Natural killer cell (primary cell): Measurements from ENCODE around the gene CLDN11. TPM values are rescaled to one million over a fixed set of nuclear protein-coding genes. Genes with fewer than 3 reads are reported as not detected.

ENCODE experiments used
- ATAC-seq, 3 donors: fragments of 150-1000 bp in 2 of 3; fragments of 200-7000 bp in 1 of 3; cut with Tn5 transposase; 1 replicate in 1 of 3; 2 replicates in 2 of 3; pipeline ENCODE4 v1.10.0; 2021; ENCODE audit warnings: mild to moderate bottlenecking in 2 of 3, moderate library complexity in 2 of 3
- DNase-seq, 2 donors: peaks; one replicate each; pipeline versions ENCODE4 v3.0.0 to v3.0.0-alpha.2; 2013 to 2021; ENCODE audit warnings: mixed read lengths in 1 of 2
- H3K27ac ChIP-seq: one replicate; pipeline ENCODE4 v1.5.1; 2013; ENCODE audit warnings: mild to moderate bottlenecking, low read length
- H3K27me3 ChIP-seq: one replicate; pipeline ENCODE4 v1.6.1; 2013; ENCODE audit warnings: low read length; ENCODE audit not compliant: control insufficient read depth, insufficient read depth
- H3K36me3 ChIP-seq: one replicate; pipeline ENCODE4 v1.6.1; 2013; ENCODE audit warnings: low read length; ENCODE audit not compliant: control insufficient read depth, insufficient read depth
- H3K4me1 ChIP-seq: one replicate; pipeline ENCODE4 v1.6.1; 2013; ENCODE audit warnings: low read length; ENCODE audit not compliant: control insufficient read depth, insufficient read depth
- H3K4me3 ChIP-seq: one replicate; pipeline ENCODE4 v1.5.1; 2013; ENCODE audit warnings: low read length
- H3K9me3 ChIP-seq: one replicate; pipeline ENCODE4 v1.6.1; 2013; ENCODE audit warnings: low read length; ENCODE audit not compliant: control insufficient read depth, insufficient read depth
- H3K27ac Mint-ChIP-seq, 2 donors: one replicate each; pipeline ENCODE4 v1.8.0; 2022; ENCODE audit warnings: mild to moderate bottlenecking in 2 of 2, mixed read lengths in 2 of 2, moderate library complexity in 1 of 2
- H3K27me3 Mint-ChIP-seq, 2 donors: one replicate each; pipeline ENCODE4 v1.8.0; 2022; ENCODE audit warnings: low read depth in 2 of 2, mixed read lengths in 2 of 2
- H3K36me3 Mint-ChIP-seq: one replicate; pipeline ENCODE4 v1.8.0; 2022; ENCODE audit warnings: mixed read lengths
- H3K4me1 Mint-ChIP-seq, 2 donors: one replicate each; pipeline ENCODE4 v1.8.0; 2022; ENCODE audit warnings: mixed read lengths in 2 of 2
- H3K4me3 Mint-ChIP-seq: one replicate; pipeline ENCODE4 v1.8.0; 2022; ENCODE audit warnings: mild to moderate bottlenecking, moderate library complexity, mixed read lengths
- H3K9me3 Mint-ChIP-seq, 2 donors: one replicate each; pipeline ENCODE4 v1.8.0; 2022; ENCODE audit warnings: mixed read lengths in 2 of 2
- WGBS: methylation state at CpG from one replicate; pipeline ENCODE4 v1.1.7; 2013; ENCODE audit warnings: missing lambda C conversion rate; ENCODE audit not compliant: insufficient coverage; 5-methylcytosine and 5-hydroxymethylcytosine counted together
- intact Hi-C: fragments of 100-400 bp; cut with micrococcal nuclease; formaldehyde crosslinking; loops from one replicate; pipeline ENCODE4 v1.14.2; 2022
- total RNA-seq, 4 donors: library from RNA; stranded (reverse); fragments of 120-200 nt in 1 of 4; gene quantifications; one replicate each; pipeline versions ENCODE4 v1.2.3 to v1.2.4, GENCODE V29; 2013 to 2022
- TF ChIP-seq, protein P1 (sequence below): fragments of 200-600 bp; IDR thresholded peaks from one replicate; pipeline ENCODE4 v1.8.0; 2022; ENCODE audit warnings: antibody characterized with exemption

CLDN11 gene
- total RNA-seq, 3 donors from 2014 or later (not counting 1 experiment from before 2014, with no cell fraction given), result 0.39 TPM; not detected in 2

DNA sequence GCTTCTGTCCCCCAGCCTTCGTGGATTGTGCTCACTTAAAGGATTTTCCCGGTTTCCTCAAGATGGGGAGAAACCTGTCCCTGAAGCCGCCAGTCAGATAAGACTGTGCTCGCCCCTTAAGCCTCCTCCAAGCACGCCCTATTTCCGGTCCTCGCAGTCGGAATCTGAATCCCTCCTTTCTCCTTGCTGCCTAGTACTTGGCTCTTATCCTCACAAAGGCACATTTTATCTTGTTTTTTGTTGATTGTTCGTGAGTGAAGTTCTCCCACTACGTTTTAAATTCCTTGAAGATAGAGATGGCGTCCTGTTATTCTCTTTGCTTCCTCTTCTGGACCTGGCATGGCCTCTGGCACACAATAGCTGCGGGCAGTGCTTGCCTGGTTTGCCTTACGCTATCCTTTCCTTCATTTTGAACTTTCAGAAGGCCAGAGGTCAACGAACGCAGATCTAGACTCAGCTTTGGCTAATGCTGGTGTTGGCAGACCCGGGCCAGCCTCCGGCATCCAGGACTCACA lies 1.7 kb downstream of the CLDN11 start:
- no peak overlapping the region for H3K27ac ChIP-seq
- no peaks in the 10 kb centered on the region for H3K9me3 Mint-ChIP-seq
- TF ChIP-seq, protein P1, sequence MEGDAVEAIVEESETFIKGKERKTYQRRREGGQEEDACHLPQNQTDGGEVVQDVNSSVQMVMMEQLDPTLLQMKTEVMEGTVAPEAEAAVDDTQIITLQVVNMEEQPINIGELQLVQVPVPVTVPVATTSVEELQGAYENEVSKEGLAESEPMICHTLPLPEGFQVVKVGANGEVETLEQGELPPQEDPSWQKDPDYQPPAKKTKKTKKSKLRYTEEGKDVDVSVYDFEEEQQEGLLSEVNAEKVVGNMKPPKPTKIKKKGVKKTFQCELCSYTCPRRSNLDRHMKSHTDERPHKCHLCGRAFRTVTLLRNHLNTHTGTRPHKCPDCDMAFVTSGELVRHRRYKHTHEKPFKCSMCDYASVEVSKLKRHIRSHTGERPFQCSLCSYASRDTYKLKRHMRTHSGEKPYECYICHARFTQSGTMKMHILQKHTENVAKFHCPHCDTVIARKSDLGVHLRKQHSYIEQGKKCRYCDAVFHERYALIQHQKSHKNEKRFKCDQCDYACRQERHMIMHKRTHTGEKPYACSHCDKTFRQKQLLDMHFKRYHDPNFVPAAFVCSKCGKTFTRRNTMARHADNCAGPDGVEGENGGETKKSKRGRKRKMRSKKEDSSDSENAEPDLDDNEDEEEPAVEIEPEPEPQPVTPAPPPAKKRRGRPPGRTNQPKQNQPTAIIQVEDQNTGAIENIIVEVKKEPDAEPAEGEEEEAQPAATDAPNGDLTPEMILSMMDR, result no peak
- ATAC-seq (no peak), DNase-seq (no peak)
- no peak overlapping the region for H3K27ac Mint-ChIP-seq
- no peak overlapping the region for H3K4me3 ChIP-seq
- H3K4me3 Mint-ChIP-seq, result peak overlapping the region; percentile 26
- peaks cover 15% of the 10 kb centered on the region for H3K27me3 ChIP-seq
- intact Hi-C loops, result no loop called here
- peaks cover 32 to 38% of the 10 kb centered on the region in 2 donors for H3K27me3 Mint-ChIP-seq
- no peaks in the 10 kb centered on the region for H3K9me3 ChIP-seq
- H3K36me3 Mint-ChIP-seq, result no peaks in the 10 kb centered on the region
- peaks cover 5 to 15% of the 10 kb centered on the region in 2 donors for H3K4me1 Mint-ChIP-seq
- peaks cover 14% of the 10 kb centered on the region for H3K4me1 ChIP-seq
- H3K36me3 ChIP-seq, result no peaks in the 10 kb centered on the region
- 59% methylated on average over 17 of the region's 17 CpGs for WGBS

DNA sequence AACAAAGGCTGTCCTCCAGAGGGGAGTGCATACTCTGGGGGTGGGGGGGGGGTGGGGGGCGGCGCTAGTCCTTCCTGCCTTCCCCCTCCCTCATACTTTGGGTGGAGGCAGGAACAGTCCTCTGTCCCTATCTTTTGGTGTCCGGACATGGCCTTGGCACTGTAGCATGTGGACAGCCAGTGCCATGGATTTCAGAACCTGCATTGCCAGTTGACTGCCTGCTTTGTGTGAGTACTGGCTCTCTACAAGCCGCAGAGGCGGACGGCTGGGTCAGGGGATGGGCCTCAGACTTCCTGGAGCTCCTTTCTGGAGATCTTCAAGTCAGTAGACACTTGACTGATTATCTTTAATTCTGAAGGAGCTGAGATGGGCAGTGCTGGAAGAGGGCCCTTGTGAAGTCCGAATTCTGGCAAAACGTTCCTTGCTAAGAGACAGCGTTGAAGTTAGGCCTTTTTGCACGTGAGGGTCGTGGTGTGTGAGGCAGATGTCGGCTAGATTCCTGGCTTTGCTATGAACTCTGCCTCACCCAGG lies 2.5 kb downstream of the CLDN11 start:
- WGBS, result 89% methylated on average over 10 of the region's 12 CpGs
- Histone ChIP-seq H3K9me3 (no peaks in the 10 kb centered on the region), H3K4me3 (no peak overlapping the region), H3K27me3 (peaks cover 15% of the 10 kb centered on the region), H3K36me3 (no peaks in the 10 kb centered on the region), H3K27ac (no peak overlapping the region), H3K4me1 (peaks cover 14% of the 10 kb centered on the region)
- Mint-ChIP-seq H3K27me3 (peaks cover 29 to 40% of the 10 kb centered on the region in 2 donors), H3K27ac (no peak overlapping the region), H3K36me3 (no peaks in the 10 kb centered on the region), H3K4me3 (no peak overlapping the region), H3K9me3 (no peaks in the 10 kb centered on the region), H3K4me1 (peaks cover 9 to 19% of the 10 kb centered on the region in 2 donors)
- intact Hi-C loops, result no loop called here
- TF ChIP-seq, protein P1, result no peak
- DNase-seq, result no peak
- no peak for ATAC-seq

DNA sequence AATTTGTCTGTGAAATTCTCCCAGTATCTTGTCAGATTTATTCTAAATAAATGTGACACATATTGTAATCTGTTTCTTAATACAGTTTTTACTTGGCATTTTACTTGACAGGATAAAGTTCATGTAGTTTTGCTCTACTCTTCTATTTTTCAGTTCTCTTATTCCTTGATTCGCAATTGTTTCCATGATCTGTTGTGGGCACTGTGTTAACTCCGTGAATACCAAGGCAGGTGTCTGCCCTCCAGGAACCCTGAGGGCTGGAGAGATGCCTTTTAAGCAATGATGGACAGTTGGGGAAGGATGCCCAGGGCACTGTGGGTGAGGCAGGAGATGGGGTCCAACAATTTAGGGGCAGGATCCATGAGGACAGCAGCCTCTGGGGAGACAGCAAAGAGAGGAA lies 3.1 kb downstream of the CLDN11 start:
- Mint-ChIP-seq H3K27ac (no peak overlapping the region), H3K4me3 (no peak overlapping the region), H3K9me3 (no peaks in the 10 kb centered on the region), H3K4me1 (peaks cover 11 to 20% of the 10 kb centered on the region in 2 donors), H3K36me3 (no peaks in the 10 kb centered on the region), H3K27me3 (peaks cover 28 to 36% of the 10 kb centered on the region in 2 donors)
- intact Hi-C loops, result no loop called here
- no peak overlapping the region for H3K27ac ChIP-seq
- no peak overlapping the region for H3K4me3 ChIP-seq
- peaks cover 15% of the 10 kb centered on the region for H3K27me3 ChIP-seq
- WGBS, result 86% methylated on average over 2 of the region's 2 CpGs
- H3K36me3 ChIP-seq, result no peaks in the 10 kb centered on the region
- H3K9me3 ChIP-seq, result no peaks in the 10 kb centered on the region
- peaks cover 14% of the 10 kb centered on the region for H3K4me1 ChIP-seq
- TF ChIP-seq, protein P1, result no peak
- no peak for DNase-seq
- ATAC-seq, result no peak
